IMR-90 (cell line): ENCODE measurements around the gene BRME1.

Experiments used
- BHLHE40 ChIP-seq: fragments of 150-350 bp; IDR thresholded peaks from 2 replicates; pipeline ENCODE4 v1.6.1; 2016; ENCODE audit warnings: mild to moderate bottlenecking, low read depth, low read length
- CEBPB ChIP-seq: IDR thresholded peaks from 2 replicates; pipeline ENCODE4 v1.6.1; 2012; ENCODE audit warnings: low read depth, low read length, improper control_type of control experiment
- CHD1 ChIP-seq: IDR thresholded peaks from 2 replicates; pipeline ENCODE4 v1.6.1; 2012; ENCODE audit warnings: low read depth, low read length, improper control_type of control experiment
- CTCF ChIP-seq: conservative IDR thresholded peaks from 2 replicates; pipeline ENCODE4 v1.5.1; 2012; ENCODE audit warnings: mild to moderate bottlenecking, low read depth, low read length, improper control_type of control experiment
- MAZ ChIP-seq: IDR thresholded peaks from 2 replicates; pipeline ENCODE4 v1.6.1; 2012; ENCODE audit warnings: low read depth, mild to moderate bottlenecking, low read length, improper control_type of control experiment, moderate library complexity, borderline replicate concordance
- MXI1 ChIP-seq: IDR thresholded peaks from 2 replicates; pipeline ENCODE4 v1.6.1; 2012; ENCODE audit warnings: low read depth, mild to moderate bottlenecking, low read length, moderate library complexity, borderline replicate concordance
- POLR2A ChIP-seq: IDR thresholded peaks from 2 replicates; pipeline ENCODE4 v1.6.1; 2012; ENCODE audit warnings: mild to moderate bottlenecking, low read depth, low read length
- RAD21 ChIP-seq: IDR thresholded peaks from 2 replicates; pipeline ENCODE4 v1.6.1; 2012; ENCODE audit warnings: low read length, improper control_type of control experiment
- RCOR1 ChIP-seq: IDR thresholded peaks from 2 replicates; pipeline ENCODE4 v1.6.1; 2012; ENCODE audit warnings: mild to moderate bottlenecking, low read length, improper control_type of control experiment; ENCODE audit not compliant: insufficient replicate concordance
- RFX5 ChIP-seq: IDR thresholded peaks from 2 replicates; pipeline ENCODE4 v1.8.0; 2012; ENCODE audit warnings: low read depth, mild to moderate bottlenecking, low read length, moderate library complexity
- SMC3 ChIP-seq: fragments of 150-350 bp; IDR thresholded peaks from 2 replicates; pipeline ENCODE4 v1.6.1; 2016; ENCODE audit warnings: low read depth, mild to moderate bottlenecking, antibody characterized with exemption, low read length, moderate library complexity
- USF2 ChIP-seq: fragments of 150-350 bp; IDR thresholded peaks from 2 replicates; pipeline ENCODE4 v1.6.1; 2017; ENCODE audit warnings: mild to moderate bottlenecking, antibody characterized with exemption, low read length, low read depth

- TF ChIP-seq CHD1 (no peak), CTCF (no peak), POLR2A (no peak), RAD21 (no peak), CEBPB (no peak), SMC3 (no peak), RCOR1 (no peak), MAZ (no peak; the same call in 1 of the 2 replicates), MXI1 (no peak), RFX5 (no peak), BHLHE40 (no peak), USF2 (no peak)
Measured at GRCh38 chr19:13937479-13938300, 31.8 kb upstream of the BRME1 start.
